ENCODE data around the gene ZIC2.
"Not testable (repeated sequence)": the region's sequence is repeated elsewhere in the genome, so short reads cannot be mapped to it uniquely, and the experiment has no call there.

Gene ZIC2

GRCh38 chr13:99981735-99982035, at the start of gene ZIC2:
TSS of gene ZIC2 (plus strand) at chr13:99981784. CDS start at chr13:99982065, 281 bp downstream.
- no peak for DNase-seq

GRCh38 chr13:99932912-99933311, 48.7 kb upstream of the ZIC2 start:
- DNase-seq, result peak; percentile 17

DNA sequence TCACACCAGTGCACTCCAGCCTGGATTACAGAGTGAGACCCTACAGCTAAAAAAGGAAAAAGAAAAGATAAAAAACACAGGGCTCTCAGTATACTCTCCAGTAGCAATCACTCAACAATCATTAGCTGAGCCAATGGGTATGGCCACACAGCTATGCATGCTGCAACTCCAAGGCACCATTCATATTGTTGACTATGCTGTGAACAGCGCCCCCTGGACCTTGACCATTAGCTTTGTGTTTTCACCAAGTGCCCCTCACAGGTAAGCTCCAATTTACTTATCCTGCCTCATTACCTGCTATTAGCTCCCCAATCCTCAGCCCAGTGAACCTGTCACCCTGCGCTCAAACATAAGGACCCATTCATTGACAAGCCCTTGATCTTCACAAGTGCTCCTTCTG, 45.8 kb upstream of the ZIC2 start:
- DNase-seq, result no peak

- DNase-seq, result no peak
Observed at GRCh38 chr13:99938635-99939034, 42.9 kb upstream of the ZIC2 start.

GRCh38 chr13:99941086-99941485, 40.5 kb upstream of the ZIC2 start:
- no peak for DNase-seq

DNA sequence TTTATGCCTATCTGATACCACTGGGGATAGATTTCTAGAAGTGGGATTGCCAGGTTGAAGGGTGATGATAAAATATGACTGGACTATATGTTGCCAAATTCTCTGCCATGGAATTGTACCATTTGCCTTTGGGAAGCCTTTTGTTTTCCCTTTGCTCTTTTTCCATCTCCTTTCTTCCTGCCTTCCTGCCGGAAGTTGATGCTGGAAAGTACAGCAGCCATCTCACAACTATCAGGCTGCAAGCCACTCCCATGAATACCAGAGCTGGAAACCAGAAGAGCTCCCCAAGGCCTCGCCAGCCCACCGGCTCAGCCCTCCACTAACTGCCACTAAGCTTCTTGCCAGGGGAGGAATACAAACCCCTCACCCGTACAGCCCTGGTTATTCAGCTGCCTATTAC, 39.7 kb upstream of the ZIC2 start:
- DNase-seq, result no peak

- no peak for DNase-seq
Observed at GRCh38 chr13:99944102-99944501, 37.5 kb upstream of the ZIC2 start.

DNA sequence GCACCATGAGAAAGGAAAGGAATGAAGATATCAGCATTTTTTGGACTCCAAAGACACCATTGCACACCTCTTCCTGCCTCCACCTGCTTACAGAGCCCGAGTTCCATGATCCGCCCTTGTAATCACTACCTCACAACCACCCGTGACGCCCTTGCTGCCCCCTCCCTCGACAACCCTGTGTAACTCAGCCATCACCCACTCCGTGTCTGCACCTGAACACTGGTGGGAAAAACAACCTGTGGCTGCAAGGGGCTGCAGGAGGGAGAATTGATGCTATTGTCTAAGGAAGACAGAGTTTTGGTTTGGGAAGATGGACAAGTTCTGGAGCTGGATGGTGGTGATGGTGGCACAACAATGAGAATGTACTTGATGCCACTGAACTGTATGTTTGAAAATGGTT, 37.0 kb upstream of the ZIC2 start:
- DNase-seq, result no peak

GRCh38 chr13:99945515-99945914, 36.1 kb upstream of the ZIC2 start:
- not testable (repeated sequence) for DNase-seq

DNA sequence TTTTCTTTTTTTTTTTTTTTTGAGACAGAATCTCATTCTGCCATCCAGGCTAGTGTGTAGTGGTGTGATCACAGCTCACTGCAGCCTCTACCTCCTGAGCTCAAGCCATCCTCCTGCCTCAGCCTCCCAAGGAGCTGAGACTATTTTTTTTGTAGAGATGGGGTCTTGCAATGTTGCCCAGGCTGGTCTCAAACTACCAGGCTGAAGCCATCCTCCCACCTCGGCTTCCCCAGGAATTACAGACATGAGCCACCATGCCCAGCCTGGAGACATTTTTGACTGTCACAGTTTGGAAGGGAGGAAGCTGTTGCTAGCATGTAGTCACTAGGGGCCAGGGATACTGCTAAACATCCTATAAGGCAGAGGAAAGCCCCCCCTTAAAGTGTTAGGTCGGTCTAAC, 33.9 kb upstream of the ZIC2 start:
- no peak for DNase-seq

DNA sequence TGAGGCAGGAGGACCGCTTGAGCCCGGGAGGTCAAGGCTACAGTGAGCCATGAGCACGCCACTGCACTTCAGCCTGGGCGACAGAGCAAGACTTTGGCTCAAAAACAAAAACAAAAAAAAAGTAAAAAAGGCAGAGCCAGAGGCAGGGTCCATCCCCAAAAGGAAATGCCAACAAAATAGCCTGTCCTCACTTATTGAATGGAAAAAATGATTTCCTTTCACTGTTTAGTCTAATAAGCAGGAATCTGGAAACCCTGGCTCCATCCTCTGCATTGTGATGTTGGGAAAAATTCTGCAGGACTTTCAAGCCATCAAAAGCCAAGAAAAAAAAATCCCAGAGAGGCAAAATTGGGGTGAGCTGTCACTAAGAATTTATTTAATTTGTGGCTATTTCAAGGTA, 33.2 kb upstream of the ZIC2 start:
- no peak for DNase-seq

GRCh38 chr13:99948907-99949678, 32.5 kb upstream of the ZIC2 start:
- DNase-seq, result no peak

DNA sequence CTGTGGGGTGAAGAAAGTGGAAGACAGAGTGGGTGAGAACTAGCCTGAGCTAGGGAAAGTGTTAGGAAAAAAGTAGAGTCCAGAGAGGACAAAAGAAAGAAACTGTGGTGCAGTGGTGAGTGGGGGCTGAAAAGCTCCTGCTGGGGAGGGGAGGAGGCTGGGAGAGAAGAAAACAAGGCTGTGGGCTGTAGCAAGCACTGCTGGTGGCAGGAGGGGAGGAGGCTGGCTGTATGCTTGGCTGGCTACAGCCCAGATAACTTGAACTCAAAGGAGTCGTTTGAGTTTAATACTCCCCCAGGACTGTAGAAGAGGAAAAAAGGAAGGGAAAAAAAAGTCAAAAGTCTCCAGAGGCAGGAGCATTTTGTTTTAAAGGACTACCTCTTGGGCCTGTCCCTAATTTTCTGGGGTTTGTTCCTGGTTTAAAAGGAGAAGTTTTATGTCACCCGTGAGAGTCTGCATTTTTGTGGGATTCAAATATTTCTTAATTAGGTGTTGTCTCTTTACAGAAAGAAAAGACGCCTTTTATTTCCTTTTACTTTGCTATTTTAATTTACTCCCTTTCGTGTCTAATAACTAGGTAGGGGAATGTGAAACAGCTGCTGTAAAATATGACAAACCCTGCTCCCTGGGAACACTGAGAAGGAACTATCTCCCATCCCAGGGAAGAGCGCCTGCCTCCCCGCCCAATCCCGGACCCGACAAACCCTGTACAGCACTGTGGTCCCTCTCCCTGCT, 31.7 kb upstream of the ZIC2 start:
- no peak for DNase-seq

- DNase-seq, result not testable (repeated sequence)
Observed at GRCh38 chr13:99951666-99952065, 29.9 kb upstream of the ZIC2 start.

- no peak for DNase-seq
Observed at GRCh38 chr13:99953138-99953755, 28.3 kb upstream of the ZIC2 start.

DNA sequence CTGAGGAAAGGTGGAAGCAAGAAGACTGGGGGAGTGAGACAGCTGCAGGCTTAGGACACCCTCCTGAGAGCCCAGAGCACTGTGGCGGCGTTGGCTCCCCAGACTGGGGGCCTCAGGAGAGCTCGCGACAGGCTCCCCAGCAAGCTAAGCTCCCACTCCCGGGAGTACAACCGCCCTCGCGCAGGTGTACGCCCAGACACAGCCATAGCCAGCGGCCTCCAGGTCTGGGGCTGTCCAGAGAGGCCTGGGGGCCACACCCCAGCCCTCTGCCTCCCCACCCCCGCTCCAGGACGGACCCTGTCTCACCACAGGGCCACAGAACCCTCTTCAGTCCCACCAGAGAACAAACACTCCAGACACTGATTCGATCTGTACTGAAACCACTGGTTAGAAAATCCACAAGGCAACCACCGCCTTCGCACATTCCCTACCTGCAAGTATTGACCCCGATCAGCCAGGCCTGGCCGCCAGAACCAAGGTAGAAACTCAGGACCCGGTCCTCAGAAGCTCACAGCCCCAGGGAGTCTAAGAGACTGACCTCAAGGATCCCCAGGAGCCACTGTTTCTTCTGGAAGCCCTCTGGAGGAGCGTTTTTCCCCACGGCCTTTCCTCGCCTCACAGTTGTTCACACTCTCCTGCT, 26.4 kb upstream of the ZIC2 start:
- no peak for DNase-seq

GRCh38 chr13:99955747-99956472, 25.7 kb upstream of the ZIC2 start:
- DNase-seq, result no peak

GRCh38 chr13:99956473-99957349, 24.9 kb upstream of the ZIC2 start:
- no peak for DNase-seq

DNA sequence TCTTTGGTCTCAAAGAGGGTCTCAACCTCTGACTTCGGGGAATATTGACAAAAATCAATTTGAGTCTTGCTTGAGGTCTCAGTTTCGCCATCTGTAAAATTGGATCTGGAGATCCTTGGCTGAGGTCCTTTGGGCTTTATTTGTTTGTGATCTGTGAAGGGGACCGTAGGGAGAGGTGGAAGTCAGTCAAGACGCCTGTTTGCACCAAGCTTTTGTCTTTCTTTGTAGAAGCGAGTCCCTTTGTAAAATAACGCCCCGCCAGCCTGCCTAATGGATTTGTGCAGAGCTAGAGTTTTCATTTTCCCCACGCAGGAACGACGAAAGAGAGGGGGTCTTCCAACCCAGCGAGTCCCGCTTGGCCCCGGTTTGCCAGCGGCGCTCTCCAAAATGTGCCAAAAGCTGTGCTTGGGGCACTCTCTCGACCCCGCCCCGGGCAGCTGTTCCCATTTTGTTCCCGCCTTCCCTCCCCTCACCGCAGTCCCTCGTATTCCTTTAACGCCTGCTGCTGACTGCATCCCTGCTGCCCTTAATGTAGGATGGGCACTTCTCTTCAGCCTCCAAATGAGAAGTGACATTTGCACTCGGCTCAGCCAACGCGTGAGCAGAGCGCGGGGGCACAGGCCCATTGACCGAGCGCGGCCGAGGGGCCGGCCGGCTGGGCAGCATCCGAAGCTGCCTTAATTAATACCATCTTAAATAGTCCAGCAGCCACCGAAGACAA, 23.0 kb upstream of the ZIC2 start:
- DNase-seq, result no peak

GRCh38 chr13:99959127-99959539, 22.5 kb upstream of the ZIC2 start:
- no peak for DNase-seq

- DNase-seq, result no peak
Observed at GRCh38 chr13:99959540-99960230, 21.9 kb upstream of the ZIC2 start.
